HCT116 (cell line): ENCODE measurements around the gene ARID2. TPM values are rescaled to one million over a fixed set of nuclear protein-coding genes. Genes with fewer than 3 reads are reported as not detected.

ENCODE experiments used
- ATAC-seq: fragments of 200-7000 bp; cut with Tn5 transposase; 2 replicates; pipeline ENCODE4 v1.9.1; 2020; ENCODE audit warnings: mild to moderate bottlenecking, moderate library complexity
- BruUV-seq: library from RNA; stranded (reverse); fragments of 400-500 nt; replicated peaks from 2 replicates; lab custom pipeline; 2021; lab: Mats Ljungman, UMichigan
- CTCF ChIA-PET: fragments of 300-600 bp; sonication (Branson Sonifier 250); formaldehyde crosslinking; loops from one replicate; lab custom pipeline; 2021; ENCODE audit warnings: antibody characterized with exemption; lab: Charles Lee
- POLR2A ChIA-PET: fragments of 300-600, 350-600 bp; sonication (Branson Sonifier 250); formaldehyde crosslinking; loops from one replicate; lab custom pipeline; 2021; ENCODE audit warnings: antibody characterized with exemption; lab: Charles Lee
- RAD21 ChIA-PET, 2 experiments: fragments of 300-600 bp; sonication (Branson Sonifier 250); formaldehyde crosslinking; loops; one replicate each; lab custom pipeline; 2023; ENCODE audit warnings: low total read pairs in 2 of 2; ENCODE audit not compliant: uncharacterized antibody in 2 of 2, unreplicated experiment in 2 of 2, low non-redundant PET in 1 of 2; lab: Charles Lee
- DNase-seq: peaks from one replicate; pipeline ENCODE4 v3.0.0-alpha.2; 2010; ENCODE audit warnings: low read depth, low spot score
- H2AFZ ChIP-seq: fragments of 200-600 bp; shearing (Covaris generic), sonication (generic); 2 replicates; pipeline ENCODE4 v1.6.1; 2017; ENCODE audit warnings: low read depth, mixed run types, mixed read lengths, antibody characterized with exemption, low read length; ENCODE audit not compliant: poor library complexity, severe bottlenecking
- H3K27ac ChIP-seq: 2 replicates; pipeline ENCODE4 v1.5.1; 2012; ENCODE audit warnings: low read depth, low read length
- H3K27me3 ChIP-seq: fragments of 200-600 bp; sonication (generic); 2 replicates; pipeline ENCODE4 v1.6.1; 2016; ENCODE audit warnings: mixed run types, low read length, mixed read lengths; ENCODE audit not compliant: insufficient read depth
- H3K36me3 ChIP-seq, 2 experiments: fragments of 200-500 bp in 1 of 2; fragments of 200-600 bp in 1 of 2; sonication (Bioruptor generic) in 1 of 2; sonication (generic) in 1 of 2; 2 replicates each; pipeline versions ENCODE4 v1.5.1 to v1.6.1; 2014 to 2016; ENCODE audit warnings: low read length in 2 of 2, inconsistent platforms in 1 of 2, mixed read lengths in 1 of 2, mixed run types in 1 of 2; ENCODE audit not compliant: insufficient read depth in 2 of 2, control insufficient read depth in 1 of 2
- H3K4me1 ChIP-seq, 2 experiments: fragments of 200-600 bp in 1 of 2; sonication (generic) in 1 of 2; 2 replicates each; pipeline versions ENCODE4 v1.5.1 to v1.6.1; 2012 to 2017; ENCODE audit warnings: low read length in 2 of 2, inconsistent platforms in 1 of 2, mild to moderate bottlenecking in 1 of 2, mixed read lengths in 1 of 2, mixed run types in 1 of 2, moderate library complexity in 1 of 2; ENCODE audit not compliant: insufficient read depth in 2 of 2, control insufficient read depth in 1 of 2
- H3K4me2 ChIP-seq: fragments of 200-600 bp; sonication (generic); 2 replicates; pipeline ENCODE4 v1.6.1; 2017; ENCODE audit warnings: mixed run types, low read length, mixed read lengths
- H3K4me3 ChIP-seq, 2 experiments: fragments of 200-600 bp in 1 of 2; sonication (generic) in 1 of 2; replicated peaks in 1 of 2; 2 replicates each; pipeline ENCODE4 v1.5.1; 2011 to 2016; ENCODE audit warnings: low read length in 2 of 2, control low read depth in 1 of 2, low read depth in 1 of 2, mild to moderate bottlenecking in 1 of 2, mixed read lengths in 1 of 2, mixed run types in 1 of 2
- H3K79me2 ChIP-seq: fragments of 200-600 bp; sonication (generic); 2 replicates; pipeline ENCODE4 v1.6.1; 2017; ENCODE audit warnings: mild to moderate bottlenecking, mixed run types, low read length, moderate library complexity, mixed read lengths; ENCODE audit not compliant: insufficient read depth
- H3K9ac ChIP-seq: fragments of 200-600 bp; sonication (generic); 2 replicates; pipeline ENCODE4 v1.6.1; 2016; ENCODE audit warnings: low read length, mixed read lengths
- H3K9me2 ChIP-seq: fragments of 200-600 bp; sonication (generic), shearing (Covaris generic); 2 replicates; pipeline ENCODE4 v1.6.1; 2017; ENCODE audit warnings: mixed run types, mild to moderate bottlenecking, moderate library complexity; ENCODE audit not compliant: insufficient read depth
- H3K9me3 ChIP-seq, 2 experiments: fragments of 200-500 bp in 1 of 2; fragments of 200-600 bp in 1 of 2; sonication (Bioruptor generic) in 1 of 2; sonication (generic) in 1 of 2; 2 replicates each; pipeline ENCODE4 v1.6.1; 2014 to 2017; ENCODE audit warnings: low read length in 2 of 2, mixed read lengths in 2 of 2, inconsistent platforms in 1 of 2, low read depth in 1 of 2, mild to moderate bottlenecking in 1 of 2, mixed run types in 1 of 2, moderate library complexity in 1 of 2; ENCODE audit not compliant: control insufficient read depth in 1 of 2, insufficient read depth in 1 of 2
- H4K20me1 ChIP-seq: fragments of 200-600 bp; sonication (generic), shearing (Covaris generic); 2 replicates; pipeline ENCODE4 v1.6.1; 2017; ENCODE audit warnings: mixed run types, mild to moderate bottlenecking, moderate library complexity; ENCODE audit not compliant: insufficient read depth
- CEBPB ChIP-seq: IDR thresholded peaks from 2 replicates; pipeline ENCODE4 v1.6.1; 2012; ENCODE audit warnings: low read depth
- CTCF ChIP-seq, 3 experiments: fragments of 200-600 bp in 1 of 3; sonication (generic) in 1 of 3; IDR thresholded peaks in 2 of 3; conservative IDR thresholded peaks in 1 of 3; 2 replicates each; pipeline ENCODE4 v1.5.1; 2012 to 2017; ENCODE audit warnings: low read depth in 2 of 3, low read length in 2 of 3, antibody characterized with exemption in 1 of 3, borderline replicate concordance in 1 of 3, control low read depth in 1 of 3, mild to moderate bottlenecking in 1 of 3, mixed read lengths in 1 of 3, mixed run types in 1 of 3, moderate library complexity in 1 of 3; ENCODE audit not compliant: insufficient read depth in 1 of 3
- EZH2 ChIP-seq: fragments of 200-600 bp; sonication (generic); IDR thresholded peaks from 2 replicates; pipeline ENCODE4 v1.6.1; 2017; ENCODE audit warnings: antibody characterized with exemption, mixed run types
- FOSL1 ChIP-seq: IDR thresholded peaks from 2 replicates; pipeline ENCODE4 v1.6.1; 2012; ENCODE audit warnings: low read depth
- MAX ChIP-seq: IDR thresholded peaks from 2 replicates; pipeline ENCODE4 v1.6.1; 2012
- POLR2AphosphoS5 ChIP-seq: IDR thresholded peaks from 2 replicates; pipeline ENCODE4 v1.6.1; 2011; ENCODE audit warnings: mild to moderate bottlenecking, low read depth, low read length, moderate library complexity
- RAD21 ChIP-seq: IDR thresholded peaks from 2 replicates; pipeline ENCODE4 v1.6.1; 2012; ENCODE audit warnings: low read depth, mild to moderate bottlenecking
- SIN3A ChIP-seq: IDR thresholded peaks from 2 replicates; pipeline ENCODE4 v1.6.1; 2012; ENCODE audit warnings: low read depth
- SP1 ChIP-seq: IDR thresholded peaks from 2 replicates; pipeline ENCODE4 v1.6.1; 2012; ENCODE audit warnings: low read depth
- ZFX ChIP-seq: fragments of 450-650 bp; IDR thresholded peaks from 2 replicates; pipeline ENCODE4 v1.6.1; 2017
- intact Hi-C: fragments of 100-400 bp; cut with micrococcal nuclease; formaldehyde crosslinking; loops from 2 replicates; pipeline ENCODE4 v1.10.0; 2022
- total RNA-seq: library from RNA; stranded (reverse); gene quantifications from one replicate; pipeline ENCODE4 v1.2.1, GENCODE V29; 2021; ENCODE audit not compliant: unreplicated experiment

The ARID2 gene
- total RNA-seq, 1 experiment from 2014 or later: 30.5 TPM

- POLR2A ChIA-PET: no interaction called here
Measured at GRCh38 chr12:45720069-45720468, 9.4 kb upstream of the ARID2 start.

GRCh38 chr12:45721369-45721768 lies 8.1 kb upstream of the ARID2 start:
- H4K20me1 ChIP-seq: no peaks in the 10 kb centered on the region
- no TSS peak for BruUV-seq
- DNase-seq: no peak
- peaks cover 49% of the 10 kb centered on the region for H3K79me2 ChIP-seq
- ChIA-PET POLR2A (no interaction called here), RAD21 (no interaction called here)
- peaks cover 0 to 7% of the 10 kb centered on the region in 2 experiments; a peak in 1 of 4 replicates for H3K4me1 ChIP-seq
- TF ChIP-seq FOSL1 (no peak), MAX (no peak), SP1 (no peak), EZH2 (no peak), POLR2AphosphoS5 (no peak), CEBPB (no peak), ZFX (no peak), RAD21 (no peak)
- TF ChIP-seq, all 23 proteins: peak for 0
- no peak overlapping the region for H3K4me2 ChIP-seq
- H3K27me3 ChIP-seq: no peaks in the 10 kb centered on the region
- CTCF ChIA-PET: no interaction called here
- ATAC-seq: no peak
- intact Hi-C loops: loop anchor here (10.0 kb wide), 1 partner anchor 447 kb away; no protein-coding TSS in a partner anchor
- H3K4me3 ChIP-seq: no peak overlapping the region
- H3K36me3 ChIP-seq: no peaks in the 10 kb centered on the region
- H3K9me3 ChIP-seq: no peaks in the 10 kb centered on the region
- no peaks in the 10 kb centered on the region for H3K9me2 ChIP-seq
- H2AFZ ChIP-seq: no peak overlapping the region
- no peak overlapping the region for H3K9ac ChIP-seq
- H3K27ac ChIP-seq: no peak overlapping the region

More at GRCh38 chr12:45720069-45720468, 9.4 kb upstream of the ARID2 start:
- no peak overlapping the region for H3K9ac ChIP-seq
- no peaks in the 10 kb centered on the region for H3K9me2 ChIP-seq
- TF ChIP-seq EZH2 (no peak), CTCF (IDR thresholded peaks at IDR 0.05 in 2 of 3, conservative IDR thresholded peaks at IDR 0.05 in 1 of 3; ENCODE audit: borderline replicate concordance in 1 of 3, insufficient read depth in 1 of 3, low read depth in 2 of 3, low read length in 2 of 3) (no peak), SIN3A (no peak)
- H3K4me3 ChIP-seq: no peak overlapping the region
- H3K4me2 ChIP-seq: no peak overlapping the region
- ATAC-seq: no peak
- no peaks in the 10 kb centered on the region for H3K36me3 ChIP-seq
- H3K4me1 ChIP-seq: no peaks in the 10 kb centered on the region
- no peak overlapping the region for H3K27ac ChIP-seq
- H3K9me3 ChIP-seq: no peaks in the 10 kb centered on the region
- ChIA-PET CTCF (no interaction called here), RAD21 (no interaction called here)
- no peak for DNase-seq
- BruUV-seq: no TSS peak
- no peaks in the 10 kb centered on the region for H4K20me1 ChIP-seq
- H3K79me2 ChIP-seq: peaks cover 36% of the 10 kb centered on the region
- H3K27me3 ChIP-seq: no peaks in the 10 kb centered on the region
- no peak overlapping the region for H2AFZ ChIP-seq
- intact Hi-C loops: loop anchor here (10.0 kb wide), 1 partner anchor 445 kb away; no protein-coding TSS in a partner anchor
